Measurements from ENCODE around the gene FTCDNL1. TPM values are rescaled to one million over a fixed set of nuclear protein-coding genes. Genes with fewer than 3 reads are reported as not detected.

The FTCDNL1 gene
- total and polyA plus RNA-seq, 9 of the 15 experiments (the other 6 are each of a cell fraction or from before 2014, with no cell fraction given), result 0.13 to 0.58 (median 0.32) TPM

- TF ChIP-seq HLTF (IDR thresholded peaks at IDR 0.05) (no peak), FOXP4 (CRISPR knock-in tag; IDR thresholded peaks at IDR 0.05; ENCODE audit: borderline replicate concordance) (no peak), ZEB2 (IDR thresholded peaks at IDR 0.05) (no peak)
Observed at GRCh38 chr2:199762963-199763362, 88.0 kb downstream of the FTCDNL1 start (continued).

- ATAC-seq (no peak), FAIRE-seq (no peak), DNase-seq (ENCODE audit: extremely low read depth in 1 of 4, low spot score in 3 of 4) (no peak)
- H4K20me1 ChIP-seq (replicated peaks; ENCODE audit: control insufficient read depth, insufficient read depth, low read length), result no peaks in the 10 kb centered on the region
- in situ Hi-C loops (cut with MboI) (no loop called here), intact Hi-C loops (cut with micrococcal nuclease) (no loop called here)
- H3K9me3 ChIP-seq (replicated peaks; ENCODE audit: control insufficient read depth, insufficient read depth, low read depth, low read length), result no peaks in the 10 kb centered on the region
- no peaks in the 10 kb centered on the region for H3K36me3 ChIP-seq (ENCODE audit: control insufficient read depth, insufficient read depth, low read length)
- no peaks in the 10 kb centered on the region for H3K4me1 ChIP-seq (replicated peaks in 1 of 2; ENCODE audit: control insufficient read depth in 2 of 2, insufficient read depth in 2 of 2, low read length in 2 of 2)
- H3K4me2 ChIP-seq (ENCODE audit: insufficient read depth, low read length), result no peak overlapping the region
- H3K27me3 ChIP-seq (ENCODE audit: control insufficient read depth in 2 of 2, insufficient read depth in 2 of 2, low read length in 2 of 2), result no peaks in the 10 kb centered on the region
- H3K4me3 ChIP-seq, result no peak overlapping the region
- no peaks in the 10 kb centered on the region for H3K79me2 ChIP-seq (ENCODE audit: control insufficient read depth, insufficient read depth, low read length)
- BruUV-seq (replicated peaks), result no TSS peak
- 4% methylated on average over 3 of the region's 3 CpGs for WGBS (ENCODE audit: insufficient coverage, low coverage, missing lambda C conversion rate)
- H3K9ac ChIP-seq (ENCODE audit: insufficient read depth in 1 of 2, low read depth in 2 of 2, low read length in 2 of 2), result no peak overlapping the region
- ChIA-PET POLR2A (no interaction called here), CTCF (ENCODE audit: low intra/inter-chr PET ratio) (no interaction called here)
- no peak for TF ChIP-seq ZNF174 (CRISPR knock-in tag; IDR thresholded peaks at IDR 0.05)
- TF ChIP-seq PKNOX1 (IDR thresholded peaks at IDR 0.05), result no peak
- no peak for TF ChIP-seq SUPT5H (IDR thresholded peaks at IDR 0.05)
- TF ChIP-seq KAT8 (IDR thresholded peaks at IDR 0.05; ENCODE audit: low read depth), result no peak
- TF ChIP-seq NR2F6 (CRISPR knock-in tag; IDR thresholded peaks at IDR 0.05), result no peak
- TF ChIP-seq NFIX (CRISPR knock-in tag; IDR thresholded peaks at IDR 0.05; ENCODE audit: low read depth), result no peak
- no peak for TF ChIP-seq NCOA4 (IDR thresholded peaks at IDR 0.05; ENCODE audit: partially characterized antibody)
- no peak for TF ChIP-seq JUN (IDR thresholded peaks at IDR 0.05; ENCODE audit: borderline replicate concordance, low read depth, low read length)
- TF ChIP-seq JUN (CRISPR knock-in tag; IDR thresholded peaks at IDR 0.05; ENCODE audit: borderline replicate concordance), result no peak
- no peak for TF ChIP-seq ARID1B (IDR thresholded peaks at IDR 0.05)
- TF ChIP-seq ID3 (CRISPR knock-in tag; IDR thresholded peaks at IDR 0.05), result no peak
- no peak for TF ChIP-seq ID3 (tag; IDR thresholded peaks at IDR 0.05)
- no peak for TF ChIP-seq FOXK2 (conservative IDR thresholded peaks at IDR 0.05 in 1 of 2, IDR thresholded peaks at IDR 0.05 in 1 of 2; ENCODE audit: low read depth in 2 of 2)
- no peak for TF ChIP-seq ZSCAN32 (CRISPR knock-in tag; IDR thresholded peaks at IDR 0.05)
- TF ChIP-seq POLR2AphosphoS2 (IDR thresholded peaks at IDR 0.05; ENCODE audit: low read length), result no peak
- H2AFZ ChIP-seq (ENCODE audit: low read depth, low read length), result no peak overlapping the region
- no peaks in the 10 kb centered on the region for H3K9me1 ChIP-seq (ENCODE audit: control insufficient read depth, insufficient read depth, low read length)
- no peak overlapping the region for H3K27ac ChIP-seq (ENCODE audit: extremely low read depth, low read depth, low read length)
Observed at GRCh38 chr2:199760574-199760973, 90.4 kb downstream of the FTCDNL1 start.

Measured in K562 (cell line).